ENCODE data around the gene MACROD2. TPM values are rescaled to one million over a fixed set of nuclear protein-coding genes. Genes with fewer than 3 reads are reported as not detected.

Gene MACROD2
- total and polyA plus RNA-seq, 4 donors, result 0.66 to 10.5 (median 3.3) TPM

- no peak overlapping the region for H3K27ac ChIP-seq (ENCODE audit: low read depth in 1 of 2, low read length in 2 of 2)
- TF ChIP-seq FOXA2 (IDR thresholded peaks at IDR 0.05) (no peak), SP1 (IDR thresholded peaks at IDR 0.05) (no peak), NR2F2 (IDR thresholded peaks at IDR 0.05) (no peak), GABPA (IDR thresholded peaks at IDR 0.05 in 1 of 2, conservative IDR thresholded peaks at IDR 0.05 in 1 of 2) (no peak), RAD21 (IDR thresholded peaks at IDR 0.05) (no peak), EGR1 (IDR thresholded peaks at IDR 0.05; ENCODE audit: low read depth in 2 of 2) (no peak), FOXA1 (IDR thresholded peaks at IDR 0.05) (no peak), RXRA (IDR thresholded peaks at IDR 0.05) (no peak), ZBTB33 (IDR thresholded peaks at IDR 0.05) (no peak), REST (IDR thresholded peaks at IDR 0.05) (no peak), CTCF (IDR thresholded peaks at IDR 0.05; ENCODE audit: low read depth, low read length, missing input control) (no peak), HNF4G (IDR thresholded peaks at IDR 0.05) (no peak), JUND (IDR thresholded peaks at IDR 0.05) (no peak), ATF3 (IDR thresholded peaks at IDR 0.05) (no peak), YY1 (IDR thresholded peaks at IDR 0.05) (no peak), MAX (IDR thresholded peaks at IDR 0.05) (no peak), HNF4A (conservative IDR thresholded peaks at IDR 0.05) (no peak)
- no peak overlapping the region for H3K4me3 ChIP-seq (ENCODE audit: low read depth in 1 of 3, low read length in 3 of 3)
- 89% methylated on average over 3 of the region's 3 CpGs for WGBS
- no peaks in the 10 kb centered on the region for H3K27me3 ChIP-seq (ENCODE audit: control insufficient read depth in 4 of 4, insufficient read depth in 4 of 4, low read length in 3 of 4)
- DNase-seq (ENCODE audit: low spot score), result no peak
- peaks cover 0 to 2% (median 0%) of the 10 kb centered on the region in 4 donors for H3K36me3 ChIP-seq (ENCODE audit: control insufficient read depth in 4 of 4, insufficient read depth in 3 of 4, low read depth in 1 of 4, low read length in 3 of 4)
- no peaks in the 10 kb centered on the region for H3K9me3 ChIP-seq (ENCODE audit: control insufficient read depth in 4 of 4, low read length in 3 of 4)
- H3K4me1 ChIP-seq (ENCODE audit: control insufficient read depth in 4 of 4, insufficient read depth in 4 of 4, low read length in 3 of 4), result peaks cover 0 to 20% (median 8%) of the 10 kb centered on the region in 4 donors
- no peak overlapping the region for H3K9ac ChIP-seq (ENCODE audit: low read depth in 1 of 2, low read length in 2 of 2)
These were observed 720.1 kb downstream of the MACROD2 start for GRCh38 chr20:14715400-14715799.

Measured in liver (tissue), 9 donors.